Upper lobe of left lung (tissue), 4 donors: ENCODE measurements around the gene SULT2B1.

ENCODE experiments used
- CTCF ChIP-seq, 6 experiments: fragments of 450-650 bp in 4 of 6; fragments of 200-600 bp in 2 of 6; sonication (generic) in 2 of 6; IDR thresholded peaks; one replicate each; pipeline ENCODE4 v1.5.1; 2016 to 2019; ENCODE audit warnings: antibody characterized with exemption in 6 of 6
- POLR2AphosphoS5 ChIP-seq, 2 donors: sonication (generic); formaldehyde crosslinking; IDR thresholded peaks; one replicate each; pipeline ENCODE4 v1.5.1; 2017; ENCODE audit warnings: antibody characterized with exemption in 2 of 2

GRCh38 chr19:48537541-48537940 lies 14.4 kb upstream of the SULT2B1 start:
- TF ChIP-seq CTCF (IDR thresholded peaks at IDR 0.05), result no peak
- TF ChIP-seq POLR2AphosphoS5 (IDR thresholded peaks at IDR 0.05), result no peak
